Activated T-cell treated with anti-CD3 and anti-CD28 coated beads, Interleukin-2, amount 50 U/mL, for 24 hours (primary cell): ENCODE results near the gene CENPT.

Experiments used
- DNase-seq: peaks from one replicate; pipeline ENCODE4 v3.0.0-alpha.2; 2020
- H3K27ac Mint-ChIP-seq: 2 replicates; pipeline ENCODE4 v1.8.0; 2020; ENCODE audit warnings: mild to moderate bottlenecking, mixed read lengths
- H3K27me3 Mint-ChIP-seq: 2 replicates; pipeline ENCODE4 v1.8.0; 2020; ENCODE audit warnings: mixed read lengths
- H3K36me3 Mint-ChIP-seq: 2 replicates; pipeline ENCODE4 v1.8.0; 2020; ENCODE audit warnings: low read depth, mixed read lengths
- H3K4me1 Mint-ChIP-seq: 2 replicates; pipeline ENCODE4 v1.8.0; 2020; ENCODE audit warnings: low read depth, mixed read lengths
- H3K4me3 Mint-ChIP-seq: 2 replicates; pipeline ENCODE4 v1.8.0; 2020; ENCODE audit warnings: mild to moderate bottlenecking, moderate library complexity, mixed read lengths
- H3K9me3 Mint-ChIP-seq: 2 replicates; pipeline ENCODE4 v1.8.0; 2020; ENCODE audit warnings: mixed read lengths

Gene CENPT

GRCh38 chr16:67881621-67882161 is 34.2 kb upstream of the CENPT start:
- Mint-ChIP-seq H3K27ac (no peak overlapping the region), H3K4me1 (no peaks in the 10 kb centered on the region), H3K4me3 (no peak overlapping the region), H3K36me3 (peaks cover 97% of the 10 kb centered on the region), H3K9me3 (no peaks in the 10 kb centered on the region), H3K27me3 (no peaks in the 10 kb centered on the region)
- no peak for DNase-seq

- no peak overlapping the region for H3K27ac Mint-ChIP-seq
- DNase-seq, result no peak
- H3K9me3 Mint-ChIP-seq, result no peaks in the 10 kb centered on the region
- peaks cover 8% of the 10 kb centered on the region for H3K4me1 Mint-ChIP-seq
- peaks cover 99% of the 10 kb centered on the region for H3K36me3 Mint-ChIP-seq
- H3K4me3 Mint-ChIP-seq, result no peak overlapping the region
- H3K27me3 Mint-ChIP-seq, result no peaks in the 10 kb centered on the region
Measured at GRCh38 chr16:67880584-67880983, 33.1 kb upstream of the CENPT start.

GRCh38 chr16:67879936-67880335 is 32.4 kb upstream of the CENPT start:
- Mint-ChIP-seq H3K36me3 (peaks cover 100% of the 10 kb centered on the region), H3K9me3 (no peaks in the 10 kb centered on the region), H3K4me1 (peaks cover 15% of the 10 kb centered on the region), H3K4me3 (no peak overlapping the region), H3K27me3 (no peaks in the 10 kb centered on the region), H3K27ac (no peak overlapping the region)
- DNase-seq, result no peak

GRCh38 chr16:67879462-67879861 is 32.0 kb upstream of the CENPT start:
- peak overlapping the region; percentile 44 for H3K27ac Mint-ChIP-seq
- H3K4me3 Mint-ChIP-seq, result no peak overlapping the region
- no peaks in the 10 kb centered on the region for H3K27me3 Mint-ChIP-seq
- DNase-seq, result no peak
- H3K36me3 Mint-ChIP-seq, result peaks cover 98% of the 10 kb centered on the region
- no peaks in the 10 kb centered on the region for H3K9me3 Mint-ChIP-seq
- peaks cover 19% of the 10 kb centered on the region for H3K4me1 Mint-ChIP-seq

GRCh38 chr16:67878846-67879245 is 31.4 kb upstream of the CENPT start:
- no peak overlapping the region for H3K27ac Mint-ChIP-seq
- no peak for DNase-seq
- no peak overlapping the region for H3K4me3 Mint-ChIP-seq
- H3K4me1 Mint-ChIP-seq, result peaks cover 25% of the 10 kb centered on the region
- H3K36me3 Mint-ChIP-seq, result peaks cover 98% of the 10 kb centered on the region
- H3K9me3 Mint-ChIP-seq, result no peaks in the 10 kb centered on the region
- H3K27me3 Mint-ChIP-seq, result no peaks in the 10 kb centered on the region

GRCh38 chr16:67878232-67878631 is 30.7 kb upstream of the CENPT start:
- Mint-ChIP-seq H3K27ac (peak overlapping the region; percentile 30), H3K36me3 (peaks cover 98% of the 10 kb centered on the region), H3K9me3 (no peaks in the 10 kb centered on the region), H3K27me3 (no peaks in the 10 kb centered on the region), H3K4me3 (no peak overlapping the region), H3K4me1 (peaks cover 28% of the 10 kb centered on the region)
- DNase-seq, result no peak

- H3K9me3 Mint-ChIP-seq, result no peaks in the 10 kb centered on the region
- no peak for DNase-seq
- H3K36me3 Mint-ChIP-seq, result peaks cover 94% of the 10 kb centered on the region
- no peak overlapping the region for H3K4me3 Mint-ChIP-seq
- H3K27me3 Mint-ChIP-seq, result no peaks in the 10 kb centered on the region
- H3K4me1 Mint-ChIP-seq, result peaks cover 35% of the 10 kb centered on the region
- H3K27ac Mint-ChIP-seq, result peak overlapping the region; percentile 26
Measured at GRCh38 chr16:67877064-67877463, 29.6 kb upstream of the CENPT start.

GRCh38 chr16:67874372-67874771 is 26.9 kb upstream of the CENPT start:
- H3K36me3 Mint-ChIP-seq, result peaks cover 94% of the 10 kb centered on the region

GRCh38 chr16:67873435-67874370 is 26.2 kb upstream of the CENPT start:
- H3K9me3 Mint-ChIP-seq, result no peaks in the 10 kb centered on the region
- H3K27me3 Mint-ChIP-seq, result no peaks in the 10 kb centered on the region
- H3K27ac Mint-ChIP-seq, result peak overlapping the region; percentile 96
- H3K4me3 Mint-ChIP-seq, result peak overlapping the region; percentile 93
- H3K36me3 Mint-ChIP-seq, result peaks cover 89% of the 10 kb centered on the region
- no peak for DNase-seq
- peaks cover 35% of the 10 kb centered on the region for H3K4me1 Mint-ChIP-seq

More at GRCh38 chr16:67874372-67874771, 26.9 kb upstream of the CENPT start:
- no peak for DNase-seq
- Mint-ChIP-seq H3K27ac (peak overlapping the region; percentile 96), H3K4me3 (peak overlapping the region; percentile 93), H3K27me3 (no peaks in the 10 kb centered on the region), H3K9me3 (no peaks in the 10 kb centered on the region), H3K4me1 (peaks cover 35% of the 10 kb centered on the region)

GRCh38 chr16:67872631-67873434 is 25.3 kb upstream of the CENPT start, which contains the start of gene EDC4:
TSS of gene EDC4 (plus strand) at chr16:67873052. CDS start at chr16:67873262, 210 bp downstream.
- Mint-ChIP-seq H3K4me3 (peak within 1 kb of the TSS; percentile 93), H3K36me3 (peaks cover 87% of the 10 kb centered on the region), H3K27me3 (no peaks in the 10 kb centered on the region), H3K4me1 (peaks cover 35% of the 10 kb centered on the region), H3K27ac (peak within 1 kb of the TSS; percentile 96), H3K9me3 (no peaks in the 10 kb centered on the region)
- peak; percentile 97 for DNase-seq

- H3K36me3 Mint-ChIP-seq, result peaks cover 87% of the 10 kb centered on the region
- H3K9me3 Mint-ChIP-seq, result no peaks in the 10 kb centered on the region
- H3K27me3 Mint-ChIP-seq, result no peaks in the 10 kb centered on the region
- H3K27ac Mint-ChIP-seq, result peak overlapping the region; percentile 85
- peaks cover 35% of the 10 kb centered on the region for H3K4me1 Mint-ChIP-seq
- peak overlapping the region; percentile 93 for H3K4me3 Mint-ChIP-seq
- DNase-seq, result no peak
Measured at GRCh38 chr16:67872131-67872630, 24.7 kb upstream of the CENPT start.

GRCh38 chr16:67871256-67871655 is 23.8 kb upstream of the CENPT start:
- H3K4me3 Mint-ChIP-seq, result no peak overlapping the region
- H3K4me1 Mint-ChIP-seq, result peaks cover 34% of the 10 kb centered on the region
- DNase-seq, result no peak
- H3K9me3 Mint-ChIP-seq, result no peaks in the 10 kb centered on the region
- peak overlapping the region; percentile 44 for H3K27ac Mint-ChIP-seq
- peaks cover 87% of the 10 kb centered on the region for H3K36me3 Mint-ChIP-seq
- H3K27me3 Mint-ChIP-seq, result no peaks in the 10 kb centered on the region

- peaks cover 18% of the 10 kb centered on the region for H3K4me1 Mint-ChIP-seq
- DNase-seq, result no peak
- H3K4me3 Mint-ChIP-seq, result no peak overlapping the region
- peak overlapping the region; percentile 73 for H3K27ac Mint-ChIP-seq
- H3K9me3 Mint-ChIP-seq, result no peaks in the 10 kb centered on the region
- peaks cover 88% of the 10 kb centered on the region for H3K36me3 Mint-ChIP-seq
- no peaks in the 10 kb centered on the region for H3K27me3 Mint-ChIP-seq
Measured at GRCh38 chr16:67869653-67870052, 22.2 kb upstream of the CENPT start.

GRCh38 chr16:67868290-67868689 is 20.8 kb upstream of the CENPT start:
- Mint-ChIP-seq H3K9me3 (no peaks in the 10 kb centered on the region), H3K4me1 (peaks cover 9% of the 10 kb centered on the region), H3K27me3 (no peaks in the 10 kb centered on the region), H3K4me3 (no peak overlapping the region), H3K36me3 (peaks cover 81% of the 10 kb centered on the region), H3K27ac (peak overlapping the region; percentile 64)
- DNase-seq, result no peak
